Caco-2 (cell line): ENCODE data around the gene ITGAE. TPM values are rescaled to one million over a fixed set of nuclear protein-coding genes. Genes with fewer than 3 reads are reported as not detected.

ENCODE experiments used
- BruUV-seq: library from RNA; stranded (reverse); fragments of 400-500 nt; replicated peaks from 2 replicates; lab custom pipeline; 2021; lab: Mats Ljungman, UMichigan
- CTCF ChIA-PET: fragments of 300-600 bp; sonication (Branson Sonifier 250); formaldehyde crosslinking; loops from one replicate; lab custom pipeline; 2022; ENCODE audit warnings: antibody characterized with exemption; lab: Charles Lee
- POLR2A ChIA-PET: fragments of 300-600 bp; sonication (Branson Sonifier 250); formaldehyde crosslinking; loops from one replicate; lab custom pipeline; 2022; ENCODE audit warnings: antibody characterized with exemption; lab: Charles Lee
- DNase-seq, 2 experiments: peaks; one replicate each; pipeline versions ENCODE4 v3.0.0 to v3.0.0-alpha.2; 2020 to 2022
- H3K27me3 ChIP-seq: replicated peaks from 2 replicates; pipeline ENCODE4 v1.6.0; 2011; ENCODE audit warnings: low read length; ENCODE audit not compliant: control insufficient read depth, insufficient read depth
- H3K36me3 ChIP-seq: 2 replicates; pipeline ENCODE4 v1.5.1; 2011; ENCODE audit warnings: low read length; ENCODE audit not compliant: control insufficient read depth, insufficient read depth
- H3K4me1 ChIP-seq: fragments of 250-450 bp; sonication (Bioruptor Pico); 2 replicates; pipeline ENCODE4 v1.5.1; 2020; ENCODE audit warnings: mild to moderate bottlenecking
- H3K4me3 ChIP-seq: 2 replicates; pipeline ENCODE4 v1.5.1; 2011; ENCODE audit warnings: low read depth, mild to moderate bottlenecking, control low read depth, low read length
- H3K9me3 ChIP-seq: fragments of 250-450 bp; sonication (Bioruptor Pico); 2 replicates; pipeline ENCODE4 v1.5.1; 2020; ENCODE audit warnings: mild to moderate bottlenecking, moderate library complexity
- H3K27ac Mint-ChIP-seq: one replicate; pipeline ENCODE4 v1.8.0; 2022; ENCODE audit warnings: mixed read lengths; ENCODE audit not compliant: unreplicated experiment
- H3K27me3 Mint-ChIP-seq: one replicate; pipeline ENCODE4 v1.8.0; 2022; ENCODE audit warnings: mixed read lengths; ENCODE audit not compliant: insufficient read depth, unreplicated experiment
- H3K36me3 Mint-ChIP-seq: one replicate; pipeline ENCODE4 v1.8.0; 2022; ENCODE audit warnings: mild to moderate bottlenecking, mixed read lengths; ENCODE audit not compliant: insufficient read depth, unreplicated experiment
- H3K4me1 Mint-ChIP-seq: one replicate; pipeline ENCODE4 v1.8.0; 2022; ENCODE audit warnings: low read depth, mixed read lengths; ENCODE audit not compliant: unreplicated experiment
- H3K4me3 Mint-ChIP-seq: one replicate; pipeline ENCODE4 v1.8.0; 2022; ENCODE audit warnings: mild to moderate bottlenecking, moderate library complexity, mixed read lengths; ENCODE audit not compliant: unreplicated experiment
- H3K9me3 Mint-ChIP-seq: one replicate; pipeline ENCODE4 v1.8.0; 2022; ENCODE audit warnings: mixed read lengths; ENCODE audit not compliant: unreplicated experiment
- intact Hi-C: fragments of 100-400 bp; cut with micrococcal nuclease; formaldehyde crosslinking; loops from one replicate; pipeline ENCODE4 v1.10.0; 2022; ENCODE audit not compliant: unreplicated experiment
- total RNA-seq: library from RNA; stranded (reverse); gene quantifications from 2 replicates; pipeline ENCODE4 v1.2.3, GENCODE V29; 2022
- TF ChIP-seq, protein P1 (sequence below), 2 experiments: fragments of 200-600 bp in 1 of 2; IDR thresholded peaks; 1 replicate in 1 of 2; 2 replicates in 1 of 2; pipeline versions ENCODE4 v1.5.1 to v1.8.0; 2011 to 2022; ENCODE audit warnings: antibody characterized with exemption in 1 of 2, control low read depth in 1 of 2, inconsistent platforms in 1 of 2, low read depth in 1 of 2, low read length in 1 of 2, mild to moderate bottlenecking in 1 of 2, moderate library complexity in 1 of 2; ENCODE audit not compliant: insufficient read depth in 1 of 2, severe bottlenecking in 1 of 2, unreplicated experiment in 1 of 2

Gene ITGAE
- total RNA-seq, 1 experiment from 2014 or later: 12.8 TPM

GRCh38 chr17:3666516-3666915 lies 134.5 kb downstream of the ITGAE start:
- Histone ChIP-seq H3K27me3 (no peaks in the 10 kb centered on the region), H3K4me3 (no peak overlapping the region), H3K36me3 (no peaks in the 10 kb centered on the region), H3K9me3 (no peaks in the 10 kb centered on the region), H3K4me1 (0 out of 2 replicates have a peak, but pooled peaks cover 4% of the 10 kb centered on the region)
- no TSS peak for BruUV-seq
- Mint-ChIP-seq H3K36me3 (peaks cover 32% of the 10 kb centered on the region), H3K9me3 (no peaks in the 10 kb centered on the region), H3K27me3 (no peaks in the 10 kb centered on the region), H3K4me3 (peak overlapping the region; percentile 73), H3K4me1 (no peaks in the 10 kb centered on the region), H3K27ac (peak overlapping the region; percentile 74)
- TF ChIP-seq, protein P1, sequence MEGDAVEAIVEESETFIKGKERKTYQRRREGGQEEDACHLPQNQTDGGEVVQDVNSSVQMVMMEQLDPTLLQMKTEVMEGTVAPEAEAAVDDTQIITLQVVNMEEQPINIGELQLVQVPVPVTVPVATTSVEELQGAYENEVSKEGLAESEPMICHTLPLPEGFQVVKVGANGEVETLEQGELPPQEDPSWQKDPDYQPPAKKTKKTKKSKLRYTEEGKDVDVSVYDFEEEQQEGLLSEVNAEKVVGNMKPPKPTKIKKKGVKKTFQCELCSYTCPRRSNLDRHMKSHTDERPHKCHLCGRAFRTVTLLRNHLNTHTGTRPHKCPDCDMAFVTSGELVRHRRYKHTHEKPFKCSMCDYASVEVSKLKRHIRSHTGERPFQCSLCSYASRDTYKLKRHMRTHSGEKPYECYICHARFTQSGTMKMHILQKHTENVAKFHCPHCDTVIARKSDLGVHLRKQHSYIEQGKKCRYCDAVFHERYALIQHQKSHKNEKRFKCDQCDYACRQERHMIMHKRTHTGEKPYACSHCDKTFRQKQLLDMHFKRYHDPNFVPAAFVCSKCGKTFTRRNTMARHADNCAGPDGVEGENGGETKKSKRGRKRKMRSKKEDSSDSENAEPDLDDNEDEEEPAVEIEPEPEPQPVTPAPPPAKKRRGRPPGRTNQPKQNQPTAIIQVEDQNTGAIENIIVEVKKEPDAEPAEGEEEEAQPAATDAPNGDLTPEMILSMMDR (IDR thresholded peaks at IDR 0.05; ENCODE audit: insufficient read depth in 1 of 2, low read depth in 1 of 2, low read length in 1 of 2, severe bottlenecking in 1 of 2, unreplicated experiment in 1 of 2): no peak
- POLR2A ChIA-PET: no interaction called here
- DNase-seq: no peak
- CTCF ChIA-PET: interaction anchor here (1.0 kb wide), 1 partner anchor 30 kb away, joined by 4 read pairs; the partner anchor contains the start of genes CTNS and SHPK
- intact Hi-C loops: no loop called here

DNA sequence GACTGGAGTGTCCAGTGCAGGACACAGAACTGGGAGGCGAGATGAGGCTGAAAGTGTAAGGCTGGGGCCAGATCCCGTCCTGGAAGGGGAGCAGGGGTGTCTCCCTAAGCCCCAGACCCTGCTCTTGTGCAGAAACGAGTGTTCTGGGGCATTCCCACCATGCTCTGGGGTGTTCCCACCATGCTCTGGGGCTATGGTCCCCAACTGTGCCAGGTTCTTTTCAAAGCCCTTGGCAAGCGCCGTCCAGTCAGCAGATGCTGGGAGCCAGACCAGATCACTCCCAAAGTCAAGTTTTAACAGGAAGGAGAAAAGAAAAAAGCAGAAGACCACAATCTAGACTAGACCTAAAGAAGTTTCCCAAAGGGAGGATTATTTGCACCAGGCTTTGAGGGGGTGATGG lies 135.2 kb downstream of the ITGAE start:
- 0 out of 2 replicates have a peak, but pooled peaks cover 4% of the 10 kb centered on the region for H3K4me1 ChIP-seq
- ChIA-PET POLR2A (no interaction called here), CTCF (no interaction called here)
- H3K36me3 ChIP-seq: no peaks in the 10 kb centered on the region
- peak overlapping the region; percentile 73 for H3K4me3 Mint-ChIP-seq
- BruUV-seq: no TSS peak
- H3K4me1 Mint-ChIP-seq: no peaks in the 10 kb centered on the region
- H3K9me3 Mint-ChIP-seq: no peaks in the 10 kb centered on the region
- H3K27ac Mint-ChIP-seq: peak overlapping the region; percentile 74
- no peaks in the 10 kb centered on the region for H3K27me3 ChIP-seq
- no peaks in the 10 kb centered on the region for H3K9me3 ChIP-seq
- TF ChIP-seq, protein P1 (IDR thresholded peaks at IDR 0.05; ENCODE audit: insufficient read depth in 1 of 2, low read depth in 1 of 2, low read length in 1 of 2, severe bottlenecking in 1 of 2, unreplicated experiment in 1 of 2): no peak
- no peak for DNase-seq
- H3K36me3 Mint-ChIP-seq: peaks cover 38% of the 10 kb centered on the region
- no peaks in the 10 kb centered on the region for H3K27me3 Mint-ChIP-seq
- no peak overlapping the region for H3K4me3 ChIP-seq
- intact Hi-C loops: no loop called here

Other genes with a start within 250 kb of the ITGAE start
- gene TRPV3, start 243.4 kb downstream of the ITGAE start, total RNA-seq: 8.4 and 8.9 TPM in 2 replicates
- 1.8 and 3.1 TPM in 2 replicates for gene TRPV1, start 191.8 kb downstream of the ITGAE start, total RNA-seq
- 17.4 and 17.7 TPM in 2 replicates for gene SHPK, start 164.9 kb downstream of the ITGAE start, total RNA-seq
- 11.8 and 15.6 TPM in 2 replicates for gene CTNS, start 164.4 kb downstream of the ITGAE start, total RNA-seq
- 58.2 and 61.9 TPM in 2 replicates for gene TAX1BP3, start 132.6 kb downstream of the ITGAE start, total RNA-seq
- 35.1 and 36.8 TPM in 2 replicates for gene EMC6, start 132.4 kb downstream of the ITGAE start, total RNA-seq
- gene P2RX5, start 105.0 kb downstream of the ITGAE start, total RNA-seq: 0.66 and 1.4 TPM in 2 replicates
- 9.1 and 9.5 TPM in 2 replicates for gene HASPIN, start 77.3 kb downstream of the ITGAE start, total RNA-seq
- gene NCBP3, start 45.1 kb upstream of the ITGAE start, total RNA-seq: 28.4 and 32.8 TPM in 2 replicates
- 1.4 and 1.9 TPM in 2 replicates for gene CAMKK1, start 91.9 kb upstream of the ITGAE start, total RNA-seq
- 0.23 TPM in 1 of 2 replicates, not detected in the other for gene P2RX1, start 115.3 kb upstream of the ITGAE start, total RNA-seq
- gene ATP2A3, start 163.2 kb upstream of the ITGAE start, total RNA-seq: 8.0 and 8.2 TPM in 2 replicates